Ovary (tissue), 3 donors: ENCODE measurements around the gene RALGPS1.

Experiments
- EP300 ChIP-seq: sonication (generic); formaldehyde crosslinking; IDR thresholded peaks from one replicate; pipeline ENCODE4 v1.6.1; 2017; ENCODE audit warnings: antibody characterized with exemption
- POLR2A ChIP-seq: fragments of 450-650 bp; IDR thresholded peaks from one replicate; pipeline ENCODE4 v1.6.1; 2017; ENCODE audit warnings: antibody characterized with exemption, mild to moderate bottlenecking, moderate library complexity
- TF ChIP-seq, protein P1 (sequence below), 3 donors: fragments of 450-650 bp in 2 of 3; fragments of 200-600 bp in 1 of 3; IDR thresholded peaks; one replicate each; pipeline versions ENCODE4 v1.5.1 to v1.8.0; 2016 to 2022; ENCODE audit warnings: antibody characterized with exemption in 3 of 3, mild to moderate bottlenecking in 1 of 3
- donor health status: DM: no; HTN: no; CAD: no.

DNA sequence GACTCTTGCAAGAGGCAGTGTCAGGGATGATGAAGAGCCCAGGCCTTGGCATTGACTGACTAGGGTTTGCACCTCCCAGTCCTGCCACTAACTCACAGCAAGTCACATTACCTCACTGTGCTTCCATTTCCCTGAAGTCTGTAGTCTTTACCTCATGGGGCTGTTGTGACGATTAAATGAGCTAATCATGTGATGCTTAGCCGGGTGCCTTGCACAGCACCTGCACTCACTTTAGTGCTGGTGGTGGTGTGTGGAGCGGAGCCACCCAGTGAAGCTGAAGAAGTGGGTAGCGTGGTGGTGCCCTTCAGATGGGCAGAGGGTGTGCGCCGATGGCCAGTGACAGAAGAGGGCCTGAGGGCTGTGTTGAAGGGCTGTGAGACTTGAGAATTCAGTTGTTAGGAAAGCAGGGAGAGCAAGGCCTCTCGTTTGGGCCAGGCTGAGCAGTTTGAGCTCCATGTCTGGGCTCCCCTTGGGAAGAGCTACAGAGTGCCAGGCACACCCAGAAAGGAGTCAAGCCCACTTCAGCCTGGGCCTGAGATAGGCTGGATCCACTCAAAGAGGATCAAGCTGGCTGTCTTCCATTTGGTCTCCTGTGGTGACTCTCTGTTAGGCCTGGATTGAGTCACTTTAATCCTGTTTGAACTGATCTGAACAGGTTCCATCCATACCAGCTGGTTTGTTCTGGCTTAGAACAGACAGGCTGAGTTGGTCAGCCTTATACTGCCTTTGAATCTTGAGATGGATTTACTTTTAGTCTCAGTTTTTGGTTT lies 42.5 kb downstream of the RALGPS1 start:
- TF ChIP-seq EP300 (no peak), POLR2A (no peak)
- TF ChIP-seq, protein P1, sequence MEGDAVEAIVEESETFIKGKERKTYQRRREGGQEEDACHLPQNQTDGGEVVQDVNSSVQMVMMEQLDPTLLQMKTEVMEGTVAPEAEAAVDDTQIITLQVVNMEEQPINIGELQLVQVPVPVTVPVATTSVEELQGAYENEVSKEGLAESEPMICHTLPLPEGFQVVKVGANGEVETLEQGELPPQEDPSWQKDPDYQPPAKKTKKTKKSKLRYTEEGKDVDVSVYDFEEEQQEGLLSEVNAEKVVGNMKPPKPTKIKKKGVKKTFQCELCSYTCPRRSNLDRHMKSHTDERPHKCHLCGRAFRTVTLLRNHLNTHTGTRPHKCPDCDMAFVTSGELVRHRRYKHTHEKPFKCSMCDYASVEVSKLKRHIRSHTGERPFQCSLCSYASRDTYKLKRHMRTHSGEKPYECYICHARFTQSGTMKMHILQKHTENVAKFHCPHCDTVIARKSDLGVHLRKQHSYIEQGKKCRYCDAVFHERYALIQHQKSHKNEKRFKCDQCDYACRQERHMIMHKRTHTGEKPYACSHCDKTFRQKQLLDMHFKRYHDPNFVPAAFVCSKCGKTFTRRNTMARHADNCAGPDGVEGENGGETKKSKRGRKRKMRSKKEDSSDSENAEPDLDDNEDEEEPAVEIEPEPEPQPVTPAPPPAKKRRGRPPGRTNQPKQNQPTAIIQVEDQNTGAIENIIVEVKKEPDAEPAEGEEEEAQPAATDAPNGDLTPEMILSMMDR (IDR thresholded peaks at IDR 0.05): no peak
